OCI-LY7 (cell line): Measurements from ENCODE around the gene GNG3.

ENCODE experiments used
- EZH2phosphoT487 ChIP-seq: fragments of 200-600 bp; sonication (generic); IDR thresholded peaks from 2 replicates; pipeline ENCODE4 v1.6.1; 2018; ENCODE audit warnings: low read depth, borderline replicate concordance, mild to moderate bottlenecking, mixed run types, antibody characterized with exemption, low read length, moderate library complexity, mixed read lengths
- TF ChIP-seq, protein P1 (sequence below): fragments of 200-600 bp; sonication (generic); conservative IDR thresholded peaks from 2 replicates; pipeline ENCODE4 v1.5.1; 2014; ENCODE audit warnings: mild to moderate bottlenecking, antibody characterized with exemption, low read length, moderate library complexity, mixed read lengths

DNA sequence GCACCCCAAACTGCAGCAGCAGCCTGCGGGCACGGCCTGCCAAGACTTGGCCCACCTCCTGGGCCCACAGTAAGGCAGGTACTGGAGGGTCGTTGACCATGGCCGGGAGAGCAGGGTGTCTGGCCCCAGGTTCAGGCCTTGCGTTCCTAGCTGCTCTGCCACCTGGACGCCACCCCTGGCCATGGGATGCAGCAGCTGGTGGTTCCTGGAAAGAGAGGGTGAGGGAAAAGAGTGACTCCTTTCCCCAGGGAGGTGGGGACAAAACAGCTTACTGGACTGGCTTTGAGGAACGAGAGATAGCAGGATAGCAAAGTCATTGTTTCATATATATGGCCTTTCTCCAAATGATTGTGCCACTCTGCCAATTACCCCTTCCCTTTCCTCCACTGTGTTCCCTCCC is 2.1 kb upstream of the GNG3 start:
- TF ChIP-seq, protein P1, sequence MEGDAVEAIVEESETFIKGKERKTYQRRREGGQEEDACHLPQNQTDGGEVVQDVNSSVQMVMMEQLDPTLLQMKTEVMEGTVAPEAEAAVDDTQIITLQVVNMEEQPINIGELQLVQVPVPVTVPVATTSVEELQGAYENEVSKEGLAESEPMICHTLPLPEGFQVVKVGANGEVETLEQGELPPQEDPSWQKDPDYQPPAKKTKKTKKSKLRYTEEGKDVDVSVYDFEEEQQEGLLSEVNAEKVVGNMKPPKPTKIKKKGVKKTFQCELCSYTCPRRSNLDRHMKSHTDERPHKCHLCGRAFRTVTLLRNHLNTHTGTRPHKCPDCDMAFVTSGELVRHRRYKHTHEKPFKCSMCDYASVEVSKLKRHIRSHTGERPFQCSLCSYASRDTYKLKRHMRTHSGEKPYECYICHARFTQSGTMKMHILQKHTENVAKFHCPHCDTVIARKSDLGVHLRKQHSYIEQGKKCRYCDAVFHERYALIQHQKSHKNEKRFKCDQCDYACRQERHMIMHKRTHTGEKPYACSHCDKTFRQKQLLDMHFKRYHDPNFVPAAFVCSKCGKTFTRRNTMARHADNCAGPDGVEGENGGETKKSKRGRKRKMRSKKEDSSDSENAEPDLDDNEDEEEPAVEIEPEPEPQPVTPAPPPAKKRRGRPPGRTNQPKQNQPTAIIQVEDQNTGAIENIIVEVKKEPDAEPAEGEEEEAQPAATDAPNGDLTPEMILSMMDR, result no peak
- no peak for TF ChIP-seq EZH2phosphoT487
